Neural progenitor cell (in vitro differentiated cells): ENCODE data around the gene NFATC2. TPM values are rescaled to one million over a fixed set of nuclear protein-coding genes. Genes with fewer than 3 reads are reported as not detected.

Experiments used
- DNase-seq: peaks from one replicate; pipeline ENCODE4 v3.0.0-alpha.2; 2016; ENCODE audit warnings: low spot score
- H2AFZ ChIP-seq: fragments of 200-600 bp; sonication (generic); replicated peaks from 2 replicates; pipeline ENCODE4 v1.6.1; 2016; ENCODE audit warnings: antibody characterized with exemption
- H3F3A ChIP-seq: fragments of 200-600 bp; sonication (generic); 2 replicates; pipeline ENCODE4 v1.6.1; 2016; ENCODE audit warnings: antibody characterized with exemption, low read depth
- H3K27ac ChIP-seq: fragments of 200-600 bp; sonication (generic); 2 replicates; pipeline ENCODE4 v1.5.1; 2016; ENCODE audit warnings: mild to moderate bottlenecking
- H3K27me3 ChIP-seq: fragments of 200-600 bp; sonication (generic); 2 replicates; pipeline ENCODE4 v1.6.1; 2016; ENCODE audit warnings: mild to moderate bottlenecking, moderate library complexity
- H3K36me3 ChIP-seq: fragments of 200-600 bp; sonication (generic); 2 replicates; pipeline ENCODE4 v1.5.1; 2016
- H3K4me1 ChIP-seq: fragments of 200-600 bp; sonication (generic); 2 replicates; pipeline ENCODE4 v1.6.1; 2016; ENCODE audit warnings: mixed run types
- H3K4me2 ChIP-seq: fragments of 200-600 bp; sonication (generic); 2 replicates; pipeline ENCODE4 v1.6.1; 2016
- H3K4me3 ChIP-seq: fragments of 200-600 bp; sonication (generic); 2 replicates; pipeline ENCODE4 v1.5.1; 2016
- H3K79me2 ChIP-seq: fragments of 200-600 bp; sonication (generic); 2 replicates; pipeline ENCODE4 v1.6.1; 2016; ENCODE audit warnings: low read depth
- H3K9ac ChIP-seq: fragments of 200-600 bp; sonication (generic); 2 replicates; pipeline ENCODE4 v1.6.1; 2016
- H3K9me3 ChIP-seq: fragments of 200-600 bp; sonication (generic); 2 replicates; pipeline ENCODE4 v1.5.1; 2016; ENCODE audit warnings: low read depth
- H4K20me1 ChIP-seq: fragments of 200-600 bp; sonication (generic); 2 replicates; pipeline ENCODE4 v1.6.1; 2016; ENCODE audit warnings: low read depth
- H3K27ac Mint-ChIP-seq: 3 replicates; pipeline ENCODE4 v1.8.0; 2021; ENCODE audit warnings: mixed read lengths
- H3K27me3 Mint-ChIP-seq: 2 replicates; pipeline ENCODE4 v1.8.0; 2022; ENCODE audit warnings: low read depth, mild to moderate bottlenecking, inconsistent platforms, moderate library complexity, mixed read lengths; ENCODE audit not compliant: insufficient read depth
- H3K36me3 Mint-ChIP-seq: 3 replicates; pipeline ENCODE4 v1.8.0; 2021; ENCODE audit warnings: mixed read lengths
- H3K4me1 Mint-ChIP-seq: 3 replicates; pipeline ENCODE4 v1.8.0; 2021; ENCODE audit warnings: mixed read lengths
- H3K4me3 Mint-ChIP-seq: 3 replicates; pipeline ENCODE4 v1.8.0; 2021; ENCODE audit warnings: mild to moderate bottlenecking, moderate library complexity, mixed read lengths
- H3K9me3 Mint-ChIP-seq: 3 replicates; pipeline ENCODE4 v1.8.0; 2020; ENCODE audit warnings: mixed read lengths
- EZH2 ChIP-seq: fragments of 200-600 bp; sonication (generic); IDR thresholded peaks from 2 replicates; pipeline ENCODE4 v1.6.1; 2017; ENCODE audit warnings: antibody characterized with exemption, mild to moderate bottlenecking, moderate library complexity
- EZH2phosphoT487 ChIP-seq: fragments of 200-600 bp; sonication (generic); IDR thresholded peaks from 2 replicates; pipeline ENCODE4 v1.6.1; 2017; ENCODE audit warnings: antibody characterized with exemption
- total RNA-seq: library from RNA; depleted of rRNA; stranded (reverse); fragments of >200 nt; gene quantifications from 2 replicates; pipeline ENCODE4 v1.2.3, GENCODE V29; 2015; ENCODE audit warnings: low replicate concordance
- TF ChIP-seq, protein P1 (sequence below): fragments of 200-600 bp; sonication (generic); IDR thresholded peaks from 2 replicates; pipeline ENCODE4 v1.5.1; 2017; ENCODE audit warnings: antibody characterized with exemption, mild to moderate bottlenecking

The NFATC2 gene
- total RNA-seq, 1 donor from 2014 or later, result 0.19 TPM

DNA sequence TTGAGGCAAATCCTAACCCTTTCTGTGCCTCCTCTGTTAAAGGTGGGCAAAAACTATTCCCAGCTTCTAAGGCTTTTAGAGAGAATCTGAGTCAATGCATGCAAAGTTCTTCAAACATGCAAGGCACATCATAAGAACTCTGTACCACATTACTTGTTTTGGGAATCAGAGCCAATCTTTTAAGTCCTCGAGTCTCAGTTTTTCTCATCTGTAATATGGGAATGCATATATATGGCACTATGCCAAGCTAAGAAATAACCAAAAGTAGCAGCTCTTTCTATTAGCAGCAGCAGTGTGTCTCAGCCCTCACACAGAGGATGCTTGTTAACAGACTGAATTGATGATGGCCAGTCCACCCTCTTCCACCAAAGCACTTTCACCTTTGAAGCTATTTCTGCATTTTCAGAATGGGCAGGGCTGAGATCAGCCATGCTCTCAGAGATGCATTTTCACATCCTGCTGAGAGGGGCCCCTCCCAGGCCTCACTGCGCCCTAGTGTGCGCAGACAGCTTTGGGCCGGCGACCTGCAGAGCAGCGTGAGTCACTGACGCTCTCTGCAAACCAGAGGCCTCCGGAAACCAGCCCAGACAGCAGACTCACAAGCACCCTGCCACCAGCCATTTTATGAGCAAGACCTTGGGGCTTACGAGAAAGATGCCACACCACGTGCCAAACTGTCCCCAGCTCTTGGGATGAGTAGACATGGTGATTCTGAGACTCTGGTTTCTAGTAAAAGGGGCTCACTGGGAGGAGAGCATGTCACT, 138.0 kb downstream of the NFATC2 start:
- H3K9me3 Mint-ChIP-seq, result peaks cover 2% of the 10 kb centered on the region
- H3K4me3 ChIP-seq, result no peak overlapping the region
- H3K36me3 Mint-ChIP-seq, result no peaks in the 10 kb centered on the region
- TF ChIP-seq, protein P1, sequence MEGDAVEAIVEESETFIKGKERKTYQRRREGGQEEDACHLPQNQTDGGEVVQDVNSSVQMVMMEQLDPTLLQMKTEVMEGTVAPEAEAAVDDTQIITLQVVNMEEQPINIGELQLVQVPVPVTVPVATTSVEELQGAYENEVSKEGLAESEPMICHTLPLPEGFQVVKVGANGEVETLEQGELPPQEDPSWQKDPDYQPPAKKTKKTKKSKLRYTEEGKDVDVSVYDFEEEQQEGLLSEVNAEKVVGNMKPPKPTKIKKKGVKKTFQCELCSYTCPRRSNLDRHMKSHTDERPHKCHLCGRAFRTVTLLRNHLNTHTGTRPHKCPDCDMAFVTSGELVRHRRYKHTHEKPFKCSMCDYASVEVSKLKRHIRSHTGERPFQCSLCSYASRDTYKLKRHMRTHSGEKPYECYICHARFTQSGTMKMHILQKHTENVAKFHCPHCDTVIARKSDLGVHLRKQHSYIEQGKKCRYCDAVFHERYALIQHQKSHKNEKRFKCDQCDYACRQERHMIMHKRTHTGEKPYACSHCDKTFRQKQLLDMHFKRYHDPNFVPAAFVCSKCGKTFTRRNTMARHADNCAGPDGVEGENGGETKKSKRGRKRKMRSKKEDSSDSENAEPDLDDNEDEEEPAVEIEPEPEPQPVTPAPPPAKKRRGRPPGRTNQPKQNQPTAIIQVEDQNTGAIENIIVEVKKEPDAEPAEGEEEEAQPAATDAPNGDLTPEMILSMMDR, result no peak
- TF ChIP-seq EZH2phosphoT487 (no peak), EZH2 (no peak)
- DNase-seq, result no peak
- H3K36me3 ChIP-seq, result no peaks in the 10 kb centered on the region
- H2AFZ ChIP-seq, result no peak overlapping the region
- H3K27me3 ChIP-seq, result no peaks in the 10 kb centered on the region
- peaks cover under 1% of the 10 kb centered on the region for H3K4me1 Mint-ChIP-seq
- H3K79me2 ChIP-seq, result no peaks in the 10 kb centered on the region
- H3F3A ChIP-seq, result no peaks in the 10 kb centered on the region
- H3K4me1 ChIP-seq, result no peaks in the 10 kb centered on the region
- no peak overlapping the region for H3K4me3 Mint-ChIP-seq
- no peak overlapping the region for H3K9ac ChIP-seq
- no peak overlapping the region for H3K4me2 ChIP-seq
- H3K27ac ChIP-seq, result no peak overlapping the region
- no peak overlapping the region for H3K27ac Mint-ChIP-seq
- H4K20me1 ChIP-seq, result no peaks in the 10 kb centered on the region
- no peaks in the 10 kb centered on the region for H3K9me3 ChIP-seq
- H3K27me3 Mint-ChIP-seq, result peaks cover 10% of the 10 kb centered on the region

DNA sequence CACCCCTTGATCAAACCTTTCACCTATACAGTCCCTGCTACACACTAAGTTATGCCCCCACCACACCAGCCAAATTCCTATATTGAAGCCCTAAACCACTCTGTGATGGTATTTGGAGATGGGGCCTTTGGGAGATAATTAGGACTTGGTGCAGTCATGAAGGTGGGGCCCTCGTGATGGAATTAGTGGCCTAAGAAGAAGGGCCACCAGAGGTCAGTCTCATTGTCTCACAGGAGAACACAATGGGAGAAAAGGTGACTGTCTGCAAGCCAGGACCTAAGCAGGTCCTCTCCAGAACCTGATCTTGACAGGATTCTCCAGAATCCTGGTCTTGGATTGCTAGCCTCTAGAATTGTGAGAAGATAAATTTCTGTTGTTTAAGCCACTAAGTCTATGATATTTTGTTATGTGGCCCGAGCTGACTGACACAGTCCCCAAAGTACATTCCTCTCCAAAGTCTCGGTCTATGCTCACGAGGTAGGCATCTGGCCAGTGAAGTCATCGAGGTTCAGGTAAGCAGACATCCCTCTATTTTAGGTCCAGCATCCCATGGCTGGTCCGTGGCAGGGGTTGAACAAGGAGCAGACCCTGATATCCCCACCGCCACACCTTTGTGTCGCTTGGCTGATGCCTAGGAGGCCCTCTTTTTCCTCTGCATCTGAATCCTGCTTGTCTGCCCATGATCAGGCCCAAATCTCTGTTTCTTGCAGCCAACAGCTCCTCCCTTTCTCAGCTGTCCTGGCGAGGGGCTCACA, 138.9 kb downstream of the NFATC2 start:
- H3F3A ChIP-seq, result no peaks in the 10 kb centered on the region
- H3K4me3 Mint-ChIP-seq, result no peak overlapping the region
- no peak overlapping the region for H3K9ac ChIP-seq
- no peaks in the 10 kb centered on the region for H3K36me3 ChIP-seq
- H3K4me2 ChIP-seq, result no peak overlapping the region
- TF ChIP-seq EZH2 (no peak), EZH2phosphoT487 (no peak)
- TF ChIP-seq, protein P1, result no peak
- no peak overlapping the region for H3K4me3 ChIP-seq
- H3K9me3 ChIP-seq, result no peaks in the 10 kb centered on the region
- H3K27me3 Mint-ChIP-seq, result peaks cover 8% of the 10 kb centered on the region
- H3K4me1 Mint-ChIP-seq, result peaks cover 3% of the 10 kb centered on the region
- H3K4me1 ChIP-seq, result no peaks in the 10 kb centered on the region
- H2AFZ ChIP-seq, result no peak overlapping the region
- no peaks in the 10 kb centered on the region for H3K36me3 Mint-ChIP-seq
- DNase-seq, result no peak
- H4K20me1 ChIP-seq, result no peaks in the 10 kb centered on the region
- no peaks in the 10 kb centered on the region for H3K27me3 ChIP-seq
- no peaks in the 10 kb centered on the region for H3K79me2 ChIP-seq
- H3K27ac Mint-ChIP-seq, result no peak overlapping the region
- H3K9me3 Mint-ChIP-seq, result no peaks in the 10 kb centered on the region
- H3K27ac ChIP-seq, result no peak overlapping the region

DNA sequence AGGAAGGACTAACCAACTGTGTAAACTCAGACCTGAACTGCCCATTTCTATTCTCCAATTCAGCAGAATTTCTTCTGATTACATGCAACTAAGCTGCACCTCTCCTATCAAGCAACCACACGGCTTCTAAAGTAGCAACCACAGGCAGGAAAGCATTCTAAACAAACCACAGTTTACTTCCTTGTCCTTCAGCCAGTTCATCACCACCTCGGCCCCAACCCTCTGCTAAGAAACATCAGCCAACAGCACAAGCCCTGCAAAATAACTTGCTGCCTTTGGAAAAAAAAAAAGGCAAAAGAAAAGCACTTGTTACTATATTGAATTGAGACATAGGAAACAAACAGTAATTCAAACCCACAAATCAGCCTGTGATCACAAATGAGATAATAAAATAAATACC, 140.3 kb downstream of the NFATC2 start:
- Histone ChIP-seq H3K9ac (no peak overlapping the region), H3K27ac (no peak overlapping the region), H4K20me1 (no peaks in the 10 kb centered on the region), H3K4me2 (no peak overlapping the region), H3K36me3 (no peaks in the 10 kb centered on the region), H3F3A (no peaks in the 10 kb centered on the region), H3K4me3 (no peak overlapping the region), H3K9me3 (no peaks in the 10 kb centered on the region), H3K27me3 (no peaks in the 10 kb centered on the region), H3K4me1 (no peaks in the 10 kb centered on the region), H3K79me2 (no peaks in the 10 kb centered on the region), H2AFZ (no peak overlapping the region)
- TF ChIP-seq EZH2 (no peak), EZH2phosphoT487 (no peak)
- TF ChIP-seq, protein P1, result no peak
- Mint-ChIP-seq H3K4me1 (peaks cover 12% of the 10 kb centered on the region), H3K27me3 (peaks cover 7% of the 10 kb centered on the region), H3K4me3 (no peak overlapping the region), H3K27ac (no peak overlapping the region), H3K36me3 (no peaks in the 10 kb centered on the region), H3K9me3 (no peaks in the 10 kb centered on the region)
- DNase-seq, result no peak
